HEK293 (cell line): ENCODE data around the gene MAS1.

Experiments
- CTCF ChIA-PET: fragments of 350-600 bp; formaldehyde crosslinking; extraction: SDS; loops from one replicate; lab custom pipeline; 2021; ENCODE audit warnings: antibody characterized with exemption; lab: Yijun Ruan, JAX
- POLR2A ChIA-PET: fragments of 300-600 bp; formaldehyde crosslinking; extraction: SDS; loops from one replicate; lab custom pipeline; 2020; ENCODE audit warnings: antibody characterized with exemption, inconsistent platforms; lab: Yijun Ruan, JAX
- H3K27ac ChIP-seq: fragments of 200-500 bp; sonication (Bioruptor generic); 2 replicates; pipeline ENCODE4 v1.5.1; 2014; ENCODE audit warnings: low read depth, low read length, control low read depth, inconsistent platforms; ENCODE audit errors: extremely low read depth
- H3K36me3 ChIP-seq, 2 experiments: fragments of 200-500 bp in 1 of 2; sonication (Bioruptor generic) in 1 of 2; 1 replicate in 1 of 2; 2 replicates in 1 of 2; pipeline ENCODE4 v1.5.1; 2014 to 2017; ENCODE audit warnings: inconsistent platforms in 2 of 2, low read length in 2 of 2; ENCODE audit not compliant: control insufficient read depth in 2 of 2, insufficient read depth in 1 of 2
- H3K4me1 ChIP-seq: fragments of 200-500 bp; sonication (Bioruptor generic); 2 replicates; pipeline ENCODE4 v1.5.1; 2014; ENCODE audit warnings: mild to moderate bottlenecking, low read length, inconsistent platforms; ENCODE audit not compliant: control insufficient read depth, insufficient read depth
- H3K4me3 ChIP-seq: 2 replicates; pipeline ENCODE4 v1.5.1; 2011; ENCODE audit warnings: low read depth, mild to moderate bottlenecking, control low read depth, low read length, moderate library complexity
- H3K9me3 ChIP-seq: fragments of 200-500 bp; sonication (Bioruptor generic); 2 replicates; pipeline ENCODE4 v1.5.1; 2014; ENCODE audit warnings: low read depth, low read length, inconsistent platforms; ENCODE audit not compliant: control insufficient read depth, insufficient read depth
- KLF9 ChIP-seq: fragments of 450-650 bp; formaldehyde crosslinking; IDR thresholded peaks from 2 replicates; pipeline ENCODE4 v1.5.1; 2016; ENCODE audit warnings: missing biosample characterization, missing genetic modification characterization, low read depth
- ZBTB49 ChIP-seq: fragments of 450-650 bp; formaldehyde crosslinking; IDR thresholded peaks from 2 replicates; pipeline ENCODE4 v1.5.1; 2016; ENCODE audit warnings: missing biosample characterization, missing genetic modification characterization, low read depth
- ZFP41 ChIP-seq: fragments of 450-650 bp; formaldehyde crosslinking; IDR thresholded peaks from 2 replicates; pipeline ENCODE4 v1.5.1; 2016; ENCODE audit warnings: missing biosample characterization, missing genetic modification characterization, borderline replicate concordance
- ZIC2 ChIP-seq: fragments of 450-650 bp; formaldehyde crosslinking; IDR thresholded peaks from 2 replicates; pipeline ENCODE4 v1.5.1; 2016; ENCODE audit warnings: missing biosample characterization, missing genetic modification characterization
- ZNF114 ChIP-seq: fragments of 450-650 bp; formaldehyde crosslinking; IDR thresholded peaks from 2 replicates; pipeline ENCODE4 v1.5.0; 2017; ENCODE audit warnings: missing biosample characterization, missing genetic modification characterization
- ZNF121 ChIP-seq: fragments of 450-650 bp; formaldehyde crosslinking; IDR thresholded peaks from 2 replicates; pipeline ENCODE4 v1.5.1; 2016; ENCODE audit warnings: missing biosample characterization, missing genetic modification characterization
- ZNF148 ChIP-seq: fragments of 450-650 bp; formaldehyde crosslinking; IDR thresholded peaks from 2 replicates; pipeline ENCODE4 v1.5.0; 2017; ENCODE audit warnings: missing biosample characterization, missing genetic modification characterization, borderline replicate concordance
- ZNF2 ChIP-seq: fragments of 450-650 bp; formaldehyde crosslinking; IDR thresholded peaks from 2 replicates; pipeline ENCODE4 v1.5.1; 2016; ENCODE audit warnings: missing biosample characterization, missing genetic modification characterization
- ZNF211 ChIP-seq: fragments of 450-650 bp; formaldehyde crosslinking; IDR thresholded peaks from 2 replicates; pipeline ENCODE4 v1.5.1; 2016; ENCODE audit warnings: low read depth, missing biosample characterization, missing genetic modification characterization
- ZNF274 ChIP-seq, 2 experiments: fragments of 200-500 bp in 1 of 2; fragments of 450-650 bp in 1 of 2; sonication (Bioruptor generic) in 1 of 2; formaldehyde crosslinking in 1 of 2; IDR thresholded peaks; 2 replicates each; pipeline versions ENCODE4 v1.5.1 to v1.6.1; 2014 to 2016; ENCODE audit warnings: borderline replicate concordance in 1 of 2, inconsistent platforms in 1 of 2, low read length in 1 of 2, missing biosample characterization in 1 of 2, missing genetic modification characterization in 1 of 2
- ZNF311 ChIP-seq: fragments of 450-650 bp; formaldehyde crosslinking; IDR thresholded peaks from 2 replicates; pipeline ENCODE4 v1.5.1; 2017; ENCODE audit warnings: missing biosample characterization, missing genetic modification characterization, borderline replicate concordance
- ZNF37A ChIP-seq: fragments of 450-650 bp; IDR thresholded peaks from 2 replicates; pipeline ENCODE4 v1.5.1; 2018; ENCODE audit warnings: missing biosample characterization, missing genetic modification characterization
- ZNF585B ChIP-seq: fragments of 450-650 bp; formaldehyde crosslinking; IDR thresholded peaks from 2 replicates; pipeline ENCODE4 v1.5.1; 2016; ENCODE audit warnings: missing biosample characterization, missing genetic modification characterization
- ZNF747 ChIP-seq: fragments of 450-650 bp; formaldehyde crosslinking; IDR thresholded peaks from 2 replicates; pipeline ENCODE4 v1.5.1; 2016; ENCODE audit warnings: missing biosample characterization, missing genetic modification characterization
- ZNF777 ChIP-seq: fragments of 450-650 bp; formaldehyde crosslinking; IDR thresholded peaks from 2 replicates; pipeline ENCODE4 v1.5.1; 2017; ENCODE audit warnings: missing biosample characterization, missing genetic modification characterization, borderline replicate concordance
- ZSCAN4 ChIP-seq: fragments of 450-650 bp; formaldehyde crosslinking; IDR thresholded peaks from 2 replicates; pipeline ENCODE4 v1.5.1; 2017; ENCODE audit warnings: missing biosample characterization, missing genetic modification characterization
- TF ChIP-seq, protein P1 (sequence below): fragments of 450-650 bp; formaldehyde crosslinking; IDR thresholded peaks from 2 replicates; pipeline ENCODE4 v1.5.1; 2016; ENCODE audit warnings: missing biosample characterization, missing genetic modification characterization
- TF ChIP-seq, protein P2 (sequence below): fragments of 450-650 bp; formaldehyde crosslinking; IDR thresholded peaks from 2 replicates; pipeline ENCODE4 v1.5.1; 2016; ENCODE audit warnings: missing biosample characterization, missing genetic modification characterization
- TF ChIP-seq, protein P3 (sequence below): fragments of 450-650 bp; formaldehyde crosslinking; IDR thresholded peaks from 2 replicates; pipeline ENCODE4 v1.5.1; 2016; ENCODE audit warnings: missing biosample characterization, missing genetic modification characterization

Gene MAS1

GRCh38 chr6:159890792-159891191, at the start of gene MAS1:
MAS1 (plus strand) TSS chr6:159890988; CDS start chr6:159906956, 15,968 bp downstream.
- CTCF ChIA-PET, result interaction anchor here (1.1 to 1.6 kb wide), 2 partner anchors 9 to 27 kb away, joined by 3 to 5 read pairs; no protein-coding TSS in a partner anchor
- Histone ChIP-seq H3K4me1 (no peaks in the 10 kb centered on the region), H3K4me3 (no peak within 1 kb of the TSS), H3K9me3 (no peaks in the 10 kb centered on the region), H3K36me3 (no peaks in the 10 kb centered on the region), H3K27ac (no peak within 1 kb of the TSS)
- POLR2A ChIA-PET, result no interaction called here
- TF ChIP-seq ZNF747 (tag by site-specific recombination) (no peak), ZNF2 (no peak), ZNF114 (tag by site-specific recombination) (no peak), ZFP41 (tag by site-specific recombination) (no peak), KLF9 (tag by site-specific recombination) (no peak)
- TF ChIP-seq, protein P1, sequence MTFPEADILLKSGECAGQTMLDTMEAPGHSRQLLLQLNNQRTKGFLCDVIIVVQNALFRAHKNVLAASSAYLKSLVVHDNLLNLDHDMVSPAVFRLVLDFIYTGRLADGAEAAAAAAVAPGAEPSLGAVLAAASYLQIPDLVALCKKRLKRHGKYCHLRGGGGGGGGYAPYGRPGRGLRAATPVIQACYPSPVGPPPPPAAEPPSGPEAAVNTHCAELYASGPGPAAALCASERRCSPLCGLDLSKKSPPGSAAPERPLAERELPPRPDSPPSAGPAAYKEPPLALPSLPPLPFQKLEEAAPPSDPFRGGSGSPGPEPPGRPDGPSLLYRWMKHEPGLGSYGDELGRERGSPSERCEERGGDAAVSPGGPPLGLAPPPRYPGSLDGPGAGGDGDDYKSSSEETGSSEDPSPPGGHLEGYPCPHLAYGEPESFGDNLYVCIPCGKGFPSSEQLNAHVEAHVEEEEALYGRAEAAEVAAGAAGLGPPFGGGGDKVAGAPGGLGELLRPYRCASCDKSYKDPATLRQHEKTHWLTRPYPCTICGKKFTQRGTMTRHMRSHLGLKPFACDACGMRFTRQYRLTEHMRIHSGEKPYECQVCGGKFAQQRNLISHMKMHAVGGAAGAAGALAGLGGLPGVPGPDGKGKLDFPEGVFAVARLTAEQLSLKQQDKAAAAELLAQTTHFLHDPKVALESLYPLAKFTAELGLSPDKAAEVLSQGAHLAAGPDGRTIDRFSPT (tag by site-specific recombination), result no peak

GRCh38 chr6:159842035-159842434, 48.8 kb upstream of the MAS1 start:
- no peaks in the 10 kb centered on the region for H3K36me3 ChIP-seq
- ChIA-PET CTCF (interaction anchor here (0.9 kb wide), 1 partner anchor 13 kb away, joined by 3 read pairs; no protein-coding TSS in a partner anchor), POLR2A (no interaction called here)
- H3K27ac ChIP-seq, result no peak overlapping the region
- H3K4me1 ChIP-seq, result no peaks in the 10 kb centered on the region
- no peaks in the 10 kb centered on the region for H3K9me3 ChIP-seq
- H3K4me3 ChIP-seq, result no peak overlapping the region
- TF ChIP-seq ZNF274 (IDR thresholded peaks at IDR 0.05; ENCODE audit: low read length), result no peak
- TF ChIP-seq ZNF274 (tag by site-specific recombination; IDR thresholded peaks at IDR 0.05; ENCODE audit: borderline replicate concordance), result no peak
- no peak for TF ChIP-seq ZNF148 (tag by site-specific recombination)
- no peak for TF ChIP-seq ZNF121 (tag by site-specific recombination)
- no peak for TF ChIP-seq ZNF311
- TF ChIP-seq ZNF585B (tag by site-specific recombination), result no peak
- no peak for TF ChIP-seq ZBTB49 (tag by site-specific recombination)
- no peak for TF ChIP-seq ZNF211 (tag by site-specific recombination)
- no peak for TF ChIP-seq ZNF777 (tag by site-specific recombination)
- no peak for TF ChIP-seq ZSCAN4
- TF ChIP-seq, protein P2, sequence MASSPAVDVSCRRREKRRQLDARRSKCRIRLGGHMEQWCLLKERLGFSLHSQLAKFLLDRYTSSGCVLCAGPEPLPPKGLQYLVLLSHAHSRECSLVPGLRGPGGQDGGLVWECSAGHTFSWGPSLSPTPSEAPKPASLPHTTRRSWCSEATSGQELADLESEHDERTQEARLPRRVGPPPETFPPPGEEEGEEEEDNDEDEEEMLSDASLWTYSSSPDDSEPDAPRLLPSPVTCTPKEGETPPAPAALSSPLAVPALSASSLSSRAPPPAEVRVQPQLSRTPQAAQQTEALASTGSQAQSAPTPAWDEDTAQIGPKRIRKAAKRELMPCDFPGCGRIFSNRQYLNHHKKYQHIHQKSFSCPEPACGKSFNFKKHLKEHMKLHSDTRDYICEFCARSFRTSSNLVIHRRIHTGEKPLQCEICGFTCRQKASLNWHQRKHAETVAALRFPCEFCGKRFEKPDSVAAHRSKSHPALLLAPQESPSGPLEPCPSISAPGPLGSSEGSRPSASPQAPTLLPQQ, result no peak
- TF ChIP-seq, protein P3, sequence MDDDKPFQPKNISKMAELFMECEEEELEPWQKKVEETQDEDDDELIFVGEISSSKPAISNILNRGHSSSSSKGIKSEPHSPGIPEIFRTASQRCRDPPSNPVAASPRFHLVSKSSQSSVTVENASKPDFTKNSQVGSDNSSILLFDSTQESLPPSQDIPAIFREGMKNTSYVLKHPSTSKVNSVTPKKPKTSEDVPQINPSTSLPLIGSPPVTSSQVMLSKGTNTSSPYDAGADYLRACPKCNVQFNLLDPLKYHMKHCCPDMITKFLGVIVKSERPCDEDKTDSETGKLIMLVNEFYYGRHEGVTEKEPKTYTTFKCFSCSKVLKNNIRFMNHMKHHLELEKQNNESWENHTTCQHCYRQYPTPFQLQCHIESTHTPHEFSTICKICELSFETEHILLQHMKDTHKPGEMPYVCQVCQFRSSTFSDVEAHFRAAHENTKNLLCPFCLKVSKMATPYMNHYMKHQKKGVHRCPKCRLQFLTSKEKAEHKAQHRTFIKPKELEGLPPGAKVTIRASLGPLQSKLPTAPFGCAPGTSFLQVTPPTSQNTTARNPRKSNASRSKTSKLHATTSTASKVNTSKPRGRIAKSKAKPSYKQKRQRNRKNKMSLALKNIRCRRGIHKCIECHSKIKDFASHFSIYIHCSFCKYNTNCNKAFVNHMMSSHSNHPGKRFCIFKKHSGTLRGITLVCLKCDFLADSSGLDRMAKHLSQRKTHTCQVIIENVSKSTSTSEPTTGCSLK (tag by site-specific recombination), result no peak
- TF ChIP-seq ZNF37A (tag by site-specific recombination), result no peak
- no peak for TF ChIP-seq ZIC2 (tag by site-specific recombination)
